Left ventricle myocardium superior (tissue), 1 donor: ENCODE results near the gene IL6R. TPM values are rescaled to one million over a fixed set of nuclear protein-coding genes. Genes with fewer than 3 reads are reported as not detected.
A peak's percentile ranks its signal among the peaks of the same experiment; 100 is the strongest.
"Not testable (repeated sequence)": the region's sequence is repeated elsewhere in the genome, so short reads cannot be mapped to it uniquely, and the experiment has no call there.

ENCODE experiments used
- ATAC-seq: fragments of 200-7000 bp; cut with Tn5 transposase; one replicate; pipeline ENCODE4 v1.9.1; 2020; ENCODE audit warnings: mild to moderate bottlenecking, moderate library complexity
- DNase-seq: peaks from one replicate; pipeline ENCODE4 v3.0.0-alpha.2; 2020
- intact Hi-C: fragments of 100-400 bp; cut with micrococcal nuclease; formaldehyde crosslinking; loops from one replicate; pipeline ENCODE4 v1.11.0; 2022
- long read RNA-seq: library from polyadenylated mRNA; unstranded; transcript quantifications from one replicate; pipeline ENCODE4 v2.0.0, GENCODE V29; 2021
- total RNA-seq: library from RNA; stranded (reverse); fragmentation: NEBNext Ultra II Directional; extraction: Animal tissue kit (Norgen Biotek cat#: 25700); gene quantifications from one replicate; pipeline ENCODE4 v1.2.1, GENCODE V29; 2021
- donor health status: DM: no; HTN: yes; CAD: no; lungs with severe emphysema.

IL6R gene
- 15.3 TPM for total RNA-seq
- long read RNA-seq, full-length matches to known transcripts: 1 of 5 reads
- long read RNA-seq, partial matches to known transcripts: 2 of 5 reads
- long read RNA-seq, other reads (novel, unspliced or antisense): 2 of 5 reads

DNA sequence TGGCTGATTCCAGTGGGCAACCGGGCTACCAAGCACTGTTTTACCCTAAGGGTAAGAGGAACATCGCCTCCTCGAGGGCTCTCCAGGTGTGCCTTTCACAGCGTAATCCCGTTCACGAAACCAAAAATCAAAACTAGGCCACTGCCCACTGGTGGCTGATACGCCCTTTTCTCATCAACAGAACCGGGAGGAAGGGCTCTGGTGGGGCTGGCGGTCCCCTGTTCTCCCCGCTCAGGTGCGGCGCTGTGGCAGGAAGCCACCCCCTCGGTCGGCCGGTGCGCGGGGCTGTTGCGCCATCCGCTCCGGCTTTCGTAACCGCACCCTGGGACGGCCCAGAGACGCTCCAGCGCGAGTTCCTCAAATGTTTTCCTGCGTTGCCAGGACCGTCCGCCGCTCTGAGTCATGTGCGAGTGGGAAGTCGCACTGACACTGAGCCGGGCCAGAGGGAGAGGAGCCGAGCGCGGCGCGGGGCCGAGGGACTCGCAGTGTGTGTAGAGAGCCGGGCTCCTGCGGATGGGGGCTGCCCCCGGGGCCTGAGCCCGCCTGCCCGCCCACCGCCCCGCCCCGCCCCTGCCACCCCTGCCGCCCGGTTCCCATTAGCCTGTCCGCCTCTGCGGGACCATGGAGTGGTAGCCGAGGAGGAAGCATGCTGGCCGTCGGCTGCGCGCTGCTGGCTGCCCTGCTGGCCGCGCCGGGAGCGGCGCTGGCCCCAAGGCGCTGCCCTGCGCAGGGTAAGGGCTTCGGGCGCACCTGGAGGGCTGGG is at the start of gene IL6R:
TSS of gene IL6R (plus strand) at position 360 of the 763 bp plus-strand sequence. CDS start at position 647, 287 bp downstream.
- DNase-seq (peak; percentile 95), ATAC-seq (peak; percentile 88)
- intact Hi-C loops: no loop called here

DNA sequence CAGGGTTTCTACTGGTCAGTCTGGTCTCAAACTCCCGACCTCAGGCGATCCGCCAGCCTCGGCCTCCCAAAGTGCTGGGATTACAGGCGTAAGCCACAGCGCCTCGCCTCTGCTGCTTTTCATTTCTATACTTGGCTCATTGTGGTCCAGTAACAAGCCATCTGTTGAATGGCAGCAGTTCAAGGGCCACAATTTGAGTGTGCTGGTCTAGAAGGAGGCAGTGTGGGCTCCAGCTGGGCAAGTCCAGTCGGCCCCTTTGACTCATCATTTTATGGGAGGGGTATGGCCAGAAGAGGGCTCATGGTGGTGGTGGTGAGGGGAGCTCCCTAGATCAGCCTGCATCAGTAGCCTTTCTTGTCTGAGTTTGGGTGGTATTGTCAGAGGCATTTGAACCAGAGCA is 46.6 kb upstream of the IL6R start:
- no peak for ATAC-seq
- DNase-seq: no peak
- intact Hi-C loops: no loop called here

DNA sequence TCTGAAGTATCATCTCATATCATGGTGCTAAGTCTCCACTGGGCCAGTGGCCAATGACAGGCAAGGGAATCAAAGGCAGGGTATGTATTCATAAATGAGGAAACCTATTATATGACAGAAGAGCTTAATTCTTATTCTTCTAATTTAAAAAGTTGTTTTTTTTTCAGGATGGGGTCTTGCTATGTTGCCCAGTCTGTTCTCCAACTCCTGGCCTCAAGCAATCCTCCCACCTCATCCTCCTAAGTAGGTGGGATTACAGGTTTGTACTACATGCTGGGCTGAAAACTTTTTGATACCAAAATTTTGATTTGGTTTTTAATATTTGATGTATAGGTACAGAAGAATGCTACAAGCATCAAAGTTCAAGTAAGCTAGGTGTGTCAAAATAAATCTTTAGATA is 44.9 kb upstream of the IL6R start:
- DNase-seq (no peak), ATAC-seq (no peak)
- intact Hi-C loops: no loop called here

DNA sequence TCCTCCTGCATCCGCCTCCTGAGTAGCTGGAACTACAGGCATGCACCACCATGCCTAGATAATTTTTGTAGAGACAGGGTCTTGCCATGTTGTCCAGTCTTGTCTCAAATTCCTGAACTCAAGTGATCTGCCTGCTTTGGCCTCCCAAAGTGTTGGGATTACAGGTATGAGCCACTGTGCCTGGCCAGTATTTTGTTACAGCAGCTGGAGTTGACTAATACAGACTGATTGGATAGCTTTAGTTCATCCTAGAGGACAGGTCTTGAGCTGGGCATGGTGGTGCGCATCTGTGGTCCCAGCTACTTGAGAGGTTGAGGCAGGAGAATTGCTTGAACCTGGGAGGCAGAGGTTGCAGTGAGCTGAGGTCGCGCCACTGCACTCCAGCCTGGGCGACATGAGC is 44.3 kb upstream of the IL6R start:
- DNase-seq, intact Hi-C loops, ATAC-seq: not testable (repeated sequence)

DNA sequence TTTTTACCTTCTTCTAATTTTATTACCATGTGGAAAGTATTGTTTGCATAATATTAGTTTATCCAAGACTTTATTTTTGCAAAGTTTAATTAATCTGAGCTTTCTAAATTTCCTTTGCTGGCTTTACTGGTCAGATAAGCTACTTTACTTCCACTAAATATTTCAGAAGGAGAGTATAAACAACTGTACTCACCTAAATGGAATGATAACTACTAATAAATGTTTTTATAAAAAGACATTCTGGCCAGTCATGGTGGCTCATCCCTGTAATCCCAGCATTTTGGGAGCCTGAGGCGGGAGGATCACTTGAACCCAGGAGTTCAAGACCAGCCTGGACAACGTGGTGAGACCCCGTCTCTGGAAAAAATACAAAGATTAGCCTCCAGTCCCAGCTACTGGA is 43.8 kb upstream of the IL6R start:
- DNase-seq (no peak), ATAC-seq (no peak)
- intact Hi-C loops: no loop called here

DNA sequence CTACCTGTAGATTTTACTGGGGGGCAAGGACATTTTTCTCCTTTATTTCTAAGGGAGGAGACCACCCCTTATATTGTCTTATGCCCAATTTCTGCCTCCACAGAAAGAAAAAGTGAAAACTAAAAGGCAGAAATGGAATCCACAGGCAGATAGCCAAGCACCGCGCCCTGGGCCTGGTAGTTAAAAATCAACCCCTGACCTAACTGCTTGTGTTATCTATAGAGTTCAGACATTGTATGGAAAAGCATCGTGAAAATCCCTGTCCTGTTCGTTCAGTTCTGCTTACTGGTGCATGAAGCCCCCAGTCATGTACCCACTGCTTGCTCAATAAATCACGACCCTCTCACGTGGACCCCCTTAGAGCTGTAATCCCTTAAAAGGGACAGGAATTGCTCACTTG is 33.7 kb upstream of the IL6R start:
- no peak for ATAC-seq
- DNase-seq: no peak
- intact Hi-C loops: no loop called here

DNA sequence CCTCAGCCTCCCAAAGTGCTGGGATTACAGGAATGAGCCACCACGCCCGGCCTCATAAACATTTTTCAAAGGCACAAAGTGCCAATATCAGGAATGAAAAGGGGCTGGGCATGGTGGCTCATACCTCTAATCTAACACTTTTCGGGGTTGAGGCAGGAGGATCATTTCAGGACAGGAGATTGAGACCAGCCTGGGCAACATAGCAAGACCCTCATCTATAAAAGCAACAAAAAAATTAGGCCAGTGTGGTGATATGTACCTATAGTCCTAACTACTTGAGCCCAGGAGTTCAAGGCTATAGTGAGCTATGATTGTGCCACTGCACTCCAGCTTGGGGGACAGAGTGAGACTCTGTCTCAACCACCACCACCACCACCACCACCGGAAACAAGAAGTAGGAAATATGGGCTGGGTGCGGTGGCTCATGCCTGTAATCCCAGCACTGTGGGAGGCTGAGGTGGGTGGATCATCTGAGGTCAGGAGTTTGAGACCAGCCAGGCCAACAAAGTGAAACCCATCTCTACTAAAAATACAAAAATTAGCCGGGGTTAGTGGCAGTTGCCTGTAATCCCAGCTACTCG is 31.3 kb upstream of the IL6R start:
- intact Hi-C loops, DNase-seq, ATAC-seq: not testable (repeated sequence)

DNA sequence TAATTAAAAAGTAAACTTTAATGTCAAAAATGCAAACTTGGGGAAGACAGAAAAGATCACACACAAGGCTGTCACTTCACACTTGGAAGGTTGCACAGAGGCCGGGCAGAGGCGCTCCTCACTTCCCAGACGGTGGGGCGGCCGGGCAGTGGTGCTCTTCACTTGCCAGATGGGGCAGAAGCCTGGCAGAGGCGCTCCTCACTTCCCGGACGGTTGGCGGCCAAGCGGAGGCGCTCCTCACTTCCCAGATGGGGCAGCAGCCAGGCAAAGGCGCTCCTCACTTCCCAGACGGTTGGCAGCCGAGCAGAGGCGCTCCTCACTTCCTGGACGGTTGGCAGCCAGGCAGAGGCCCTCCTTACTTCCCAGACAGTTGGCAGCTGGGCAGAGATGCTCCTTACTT is 25.8 kb upstream of the IL6R start:
- intact Hi-C loops: no loop called here
- no peak for ATAC-seq
- DNase-seq: no peak

DNA sequence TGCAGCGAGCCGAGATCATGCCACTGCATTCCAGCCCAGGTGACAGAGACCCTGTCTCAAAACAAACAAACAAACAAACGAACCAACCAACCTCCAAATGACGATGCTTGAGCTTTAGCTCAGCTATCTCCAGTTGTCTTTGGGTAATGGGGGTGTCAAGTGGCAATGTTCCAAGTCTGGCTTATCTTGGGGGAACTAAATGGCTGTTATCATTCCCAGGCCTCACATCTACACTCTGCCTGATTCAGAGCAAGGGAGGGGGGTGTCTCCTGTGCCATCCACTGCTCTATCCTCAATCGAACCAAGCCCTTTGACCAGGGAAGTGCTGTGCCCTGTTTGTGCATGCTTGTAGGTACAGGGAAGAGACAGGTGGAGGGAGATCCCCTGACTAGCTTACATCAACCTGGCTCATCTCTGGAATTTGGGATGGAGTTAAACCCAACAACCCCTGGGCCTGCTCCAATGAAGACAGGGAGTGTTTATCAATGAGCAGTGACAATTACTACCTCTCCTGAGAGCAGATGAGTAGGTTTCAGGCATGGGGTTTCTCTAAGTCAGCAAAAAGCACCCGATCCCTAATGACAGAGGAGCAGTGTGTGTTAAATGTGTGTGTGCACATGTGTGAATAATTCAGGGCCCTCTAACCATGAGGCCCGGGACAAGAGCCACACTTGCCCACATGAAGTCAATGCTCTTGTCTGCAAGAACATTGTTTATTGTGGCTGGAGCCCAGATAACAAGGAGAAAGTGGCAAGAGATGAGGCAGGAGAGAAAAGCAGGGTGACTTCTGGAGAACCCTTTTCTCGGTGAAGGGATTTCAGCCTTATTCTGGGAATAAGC is 20.3 kb upstream of the IL6R start:
- ATAC-seq: no peak
- no peak for DNase-seq
- intact Hi-C loops: no loop called here

DNA sequence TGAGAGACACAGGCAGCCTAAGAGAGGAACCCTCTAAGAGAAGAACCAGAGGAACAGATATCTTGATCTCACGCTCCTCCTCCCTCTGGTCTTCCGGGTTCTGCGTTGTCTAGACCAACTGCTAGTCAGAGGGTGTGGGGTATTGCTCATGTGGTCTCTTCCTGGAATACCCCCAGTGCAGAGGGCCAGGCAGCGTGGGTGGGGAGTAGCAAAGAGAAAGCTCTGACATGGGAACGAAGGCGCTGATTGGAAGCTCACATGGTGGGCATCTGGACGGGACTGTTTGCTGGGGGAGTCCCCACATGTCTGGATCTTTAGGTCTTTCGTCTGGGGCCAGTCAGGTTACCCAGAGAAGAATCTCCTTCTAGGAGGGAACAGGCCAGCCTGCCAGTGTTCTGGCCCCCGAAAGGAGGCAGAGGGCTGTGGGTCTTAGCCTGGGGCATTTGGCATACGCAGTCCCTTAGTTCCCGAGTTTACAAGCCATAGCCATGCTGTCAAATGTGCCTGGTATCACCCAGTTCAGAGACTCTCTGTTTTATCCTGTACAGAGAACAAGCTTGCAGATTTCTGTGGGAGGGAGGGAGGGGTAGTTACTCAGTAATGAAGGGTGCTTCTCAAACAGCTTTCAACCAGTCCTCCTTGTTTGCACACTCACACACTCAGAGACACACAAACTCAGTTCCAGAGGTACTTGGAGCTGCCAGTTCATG is 18.3 kb upstream of the IL6R start:
- ATAC-seq (no peak), DNase-seq (no peak)
- intact Hi-C loops: no loop called here

DNA sequence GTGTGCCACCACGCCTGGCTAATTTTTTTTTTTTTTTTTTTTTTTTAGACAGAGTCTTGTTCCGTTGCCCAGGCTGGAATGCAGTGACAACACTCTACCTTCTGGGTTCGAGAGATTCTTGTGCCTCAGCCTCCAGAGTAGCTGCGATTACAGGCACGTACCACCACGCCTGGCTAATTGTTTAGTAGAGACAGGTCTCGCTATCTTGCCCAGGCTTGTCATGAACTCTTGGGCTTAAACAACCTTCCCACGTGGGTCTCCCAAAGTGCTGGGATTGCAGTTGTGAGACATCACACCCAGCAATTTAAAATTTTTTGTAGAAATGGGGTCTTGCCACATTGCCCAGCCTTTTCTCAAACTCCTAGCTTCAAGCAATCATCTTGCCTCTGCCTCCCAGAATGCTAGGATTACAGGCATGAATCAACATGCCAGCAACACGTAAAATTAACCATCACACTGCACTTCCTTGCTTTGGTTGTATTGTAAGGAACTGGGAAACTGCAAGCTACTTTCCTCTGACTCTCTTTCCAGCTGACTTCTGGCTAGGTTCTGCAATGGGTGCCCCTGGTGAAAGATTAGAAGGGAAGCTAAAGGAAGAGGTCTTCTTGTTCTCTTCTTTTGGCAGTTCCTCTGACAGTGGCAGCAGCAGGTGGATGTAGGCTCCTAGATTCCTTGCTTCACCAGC is 13.9 kb upstream of the IL6R start:
- DNase-seq: no peak
- ATAC-seq: no peak
- intact Hi-C loops: no loop called here

DNA sequence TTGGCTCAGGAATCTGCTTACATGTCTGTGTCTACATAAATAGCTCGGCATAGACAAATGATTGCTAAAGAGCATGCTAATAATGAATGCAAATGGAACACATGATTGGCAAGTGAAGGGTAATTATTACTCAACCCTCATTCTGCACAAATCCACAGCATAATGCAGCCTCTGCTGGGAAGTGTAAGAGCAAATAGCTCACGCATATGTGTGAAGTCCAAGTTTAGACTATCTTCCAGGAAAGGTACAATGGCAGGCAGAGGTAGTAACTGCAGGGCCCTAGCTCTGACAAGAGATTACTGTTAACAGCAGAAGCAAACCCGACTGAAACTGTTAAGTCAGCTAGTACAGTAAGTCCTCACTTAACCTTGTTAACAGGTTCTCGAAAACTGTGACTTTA is 7.0 kb upstream of the IL6R start:
- DNase-seq (no peak), ATAC-seq (no peak)
- intact Hi-C loops: no loop called here

DNA sequence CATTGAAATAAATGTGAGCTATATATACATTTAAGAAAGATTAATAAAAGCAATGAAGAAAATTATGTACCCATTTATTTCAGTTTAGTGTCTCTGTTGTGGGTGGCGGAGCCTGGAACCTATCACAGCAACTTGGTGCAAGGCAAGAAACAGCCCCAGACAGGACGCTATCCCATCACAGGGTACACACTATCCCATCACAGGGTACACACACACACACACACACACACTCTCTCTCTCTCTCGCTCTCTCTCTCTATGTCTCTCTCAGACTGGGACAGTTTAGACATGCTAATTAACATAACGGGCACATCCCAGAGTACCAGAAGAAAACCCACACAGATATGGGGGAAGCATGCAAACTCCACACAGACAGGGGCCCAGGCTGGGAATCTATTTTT is 6.5 kb upstream of the IL6R start:
- intact Hi-C loops: no loop called here

DNA sequence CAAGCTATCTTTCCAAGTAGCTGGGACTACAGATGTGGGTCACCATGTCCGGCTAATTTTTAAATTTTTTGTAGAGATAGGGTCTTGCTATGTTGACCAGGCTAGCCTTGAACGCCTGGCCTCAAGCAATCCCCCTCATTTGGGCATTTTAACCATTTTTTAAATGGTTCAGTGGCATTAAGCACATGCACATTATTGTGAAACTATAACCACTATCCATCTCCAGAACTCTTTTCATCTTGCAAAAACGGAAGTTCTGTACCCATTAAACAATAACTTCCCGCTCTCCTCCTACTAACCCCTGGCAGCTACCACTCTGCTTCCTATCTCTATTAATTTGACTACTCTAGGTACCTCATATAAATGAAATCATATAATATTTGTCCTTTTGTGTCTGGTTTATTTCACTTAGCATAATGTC is 4.8 kb upstream of the IL6R start:
- no peak for ATAC-seq
- intact Hi-C loops: no loop called here
- DNase-seq: no peak

More for the DNA sequence above, 6.5 kb upstream of the IL6R start:
- no peak for ATAC-seq
- DNase-seq: no peak

DNA sequence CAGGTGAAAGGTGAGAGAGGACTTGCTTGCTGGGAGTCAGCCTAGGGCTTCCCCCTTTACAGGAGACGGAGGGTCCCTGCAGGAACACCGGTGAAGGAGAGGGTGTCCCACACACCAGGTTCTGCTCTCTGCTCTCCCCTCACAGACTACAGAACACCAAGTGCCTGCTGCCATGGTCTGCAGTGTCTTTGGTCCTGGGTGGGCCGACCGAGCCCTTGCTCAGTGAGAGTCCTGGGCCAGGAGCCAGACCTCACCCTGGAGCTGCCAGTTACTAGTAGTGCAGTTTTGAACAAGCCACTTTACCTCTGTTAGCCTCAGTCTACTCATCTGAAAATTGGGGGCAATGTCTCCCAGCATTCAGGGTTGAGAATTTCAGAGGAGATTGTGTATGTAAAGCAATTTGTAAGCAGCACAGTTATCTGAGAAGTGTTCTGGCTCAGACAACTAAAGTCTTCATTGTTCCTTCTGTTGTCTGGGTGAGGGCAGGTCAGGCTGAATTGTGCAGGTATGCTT is 2.7 kb upstream of the IL6R start:
- intact Hi-C loops: no loop called here
- DNase-seq: no peak
- no peak for ATAC-seq

DNA sequence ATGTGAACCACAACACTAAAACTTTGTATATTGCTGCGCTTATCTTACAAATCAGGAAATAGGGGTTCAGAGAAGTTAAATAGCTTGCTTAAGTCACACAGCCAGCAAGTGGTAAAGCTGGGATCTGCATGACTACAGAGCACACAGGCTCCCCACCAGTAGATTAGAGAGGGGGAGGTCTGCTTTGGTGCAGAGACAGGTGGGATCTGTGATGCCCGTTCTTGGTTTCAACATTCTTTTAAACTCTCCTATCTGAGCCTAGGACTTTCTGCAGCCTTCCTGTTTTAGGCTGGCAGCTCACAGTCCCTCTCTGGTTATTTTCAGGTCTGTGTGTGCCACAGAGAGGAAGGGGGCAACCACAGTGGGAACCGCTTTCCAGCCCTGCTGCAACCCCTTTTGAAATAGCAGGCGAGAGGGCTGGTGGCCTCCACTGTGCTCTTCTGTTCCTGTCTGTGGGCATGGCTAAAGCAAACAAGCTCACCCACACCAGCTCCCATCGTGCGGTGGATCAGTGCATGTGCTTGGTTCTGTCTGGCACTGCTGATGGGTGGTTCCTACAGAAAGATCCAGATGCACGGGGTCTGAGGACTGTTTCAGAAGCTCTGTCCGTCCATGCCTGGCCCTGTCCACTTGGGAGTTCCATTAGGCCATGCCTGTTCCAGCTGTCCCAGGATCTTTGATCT is 1.7 kb upstream of the IL6R start:
- no peak for DNase-seq
- ATAC-seq: no peak
- intact Hi-C loops: no loop called here

DNA sequence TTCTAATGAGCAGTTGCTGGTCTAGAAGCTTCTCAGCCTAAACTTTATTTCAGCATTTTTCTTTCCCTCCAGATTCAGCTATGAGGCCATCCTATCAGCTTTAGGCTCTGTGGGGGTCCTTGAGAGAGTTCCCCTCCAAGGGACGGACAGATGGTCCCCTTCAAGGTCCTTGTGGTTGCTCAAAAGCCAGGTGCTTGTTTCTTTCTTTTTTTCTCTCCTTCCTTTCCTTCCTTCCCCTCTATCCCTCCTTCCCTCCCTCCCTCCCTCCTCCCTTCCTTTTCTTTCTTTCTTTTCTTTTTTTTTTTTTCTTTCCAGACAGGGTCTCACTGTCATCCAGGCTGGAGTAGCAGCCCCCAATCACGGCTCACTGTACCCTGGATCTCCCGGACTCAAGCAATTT is 1.2 kb upstream of the IL6R start:
- no peak for ATAC-seq
- intact Hi-C loops: no loop called here

DNA sequence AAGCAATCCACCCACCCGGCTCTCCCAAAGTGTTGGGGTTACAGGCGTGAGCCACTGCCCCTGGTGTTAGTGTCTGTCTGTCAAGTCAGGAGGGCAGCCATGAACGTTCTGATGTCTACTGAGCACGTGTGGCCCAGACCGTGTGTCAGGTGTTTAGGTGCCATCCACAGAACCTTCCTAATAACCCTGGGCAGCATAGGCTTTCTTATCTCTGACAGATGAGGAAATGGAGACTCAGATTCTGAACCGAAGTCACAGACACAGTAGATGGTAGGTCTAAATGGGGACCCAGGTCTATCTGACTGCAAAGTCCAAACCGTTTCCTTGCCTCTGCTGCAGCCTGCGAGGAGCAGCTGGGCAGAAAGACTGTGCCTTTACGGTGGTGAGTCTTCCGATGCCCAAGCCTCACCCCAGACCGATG is 622 bp upstream of the IL6R start:
- intact Hi-C loops: no loop called here
- DNase-seq (no peak), ATAC-seq (no peak)

More for the DNA sequence above, 1.2 kb upstream of the IL6R start:
- no peak for DNase-seq
